ENCODE measurements around the gene CACNG5. TPM values are rescaled to one million over a fixed set of nuclear protein-coding genes. Genes with fewer than 3 reads are reported as not detected.

The CACNG5 gene, protein sequence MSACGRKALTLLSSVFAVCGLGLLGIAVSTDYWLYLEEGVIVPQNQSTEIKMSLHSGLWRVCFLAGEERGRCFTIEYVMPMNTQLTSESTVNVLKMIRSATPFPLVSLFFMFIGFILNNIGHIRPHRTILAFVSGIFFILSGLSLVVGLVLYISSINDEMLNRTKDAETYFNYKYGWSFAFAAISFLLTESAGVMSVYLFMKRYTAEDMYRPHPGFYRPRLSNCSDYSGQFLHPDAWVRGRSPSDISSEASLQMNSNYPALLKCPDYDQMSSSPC
- total RNA-seq (2021; ENCODE audit: unreplicated experiment) (0.21 TPM), Bru-seq, nascent RNA (percentile 2 among the genes with signal in this experiment), BruChase-seq, experiment 1, labeled RNA remaining after a 2-hour chase (percentile 6 among the genes with signal in this experiment), BruChase-seq, experiment 2, labeled RNA remaining after a 6-hour chase (percentile 8 among the genes with signal in this experiment)
- polyA plus RNA-seq (2012; ENCODE audit: insufficient read length) = not detected
- long read RNA-seq = 0 reads

DNA sequence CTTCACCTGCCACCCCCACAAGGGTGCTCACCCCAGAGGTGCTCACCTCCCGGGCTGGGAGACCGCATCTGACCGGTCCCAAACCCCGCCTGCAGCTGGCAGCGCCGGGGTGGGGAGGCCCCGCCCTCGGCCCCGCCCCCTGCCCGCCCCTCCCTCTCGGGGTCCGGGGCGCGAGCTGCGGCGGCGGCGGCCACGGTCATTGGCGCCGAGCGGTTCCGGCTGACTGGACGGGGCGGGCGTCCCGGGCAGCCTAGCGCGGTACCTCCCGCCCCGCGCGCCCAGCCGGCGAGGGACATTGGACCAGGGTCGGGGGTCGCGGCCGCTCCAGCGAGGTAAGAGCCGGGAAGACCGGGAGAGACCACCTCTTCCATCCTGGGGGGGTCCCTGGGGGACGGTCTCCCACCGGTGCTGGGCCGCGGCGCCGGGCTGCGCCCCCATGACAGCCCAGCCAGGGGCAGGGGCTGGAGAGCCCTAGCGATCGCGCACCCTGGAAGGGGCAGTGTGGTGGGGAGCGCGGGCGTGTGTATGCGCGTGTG, at the start of gene CACNG5:
TSS of gene CACNG5 (plus strand) at position 199 of the 536 bp plus-strand sequence. CDS start 42,216 bp downstream, outside the sequence.
- CTCF ChIA-PET = no interaction called here

DNA sequence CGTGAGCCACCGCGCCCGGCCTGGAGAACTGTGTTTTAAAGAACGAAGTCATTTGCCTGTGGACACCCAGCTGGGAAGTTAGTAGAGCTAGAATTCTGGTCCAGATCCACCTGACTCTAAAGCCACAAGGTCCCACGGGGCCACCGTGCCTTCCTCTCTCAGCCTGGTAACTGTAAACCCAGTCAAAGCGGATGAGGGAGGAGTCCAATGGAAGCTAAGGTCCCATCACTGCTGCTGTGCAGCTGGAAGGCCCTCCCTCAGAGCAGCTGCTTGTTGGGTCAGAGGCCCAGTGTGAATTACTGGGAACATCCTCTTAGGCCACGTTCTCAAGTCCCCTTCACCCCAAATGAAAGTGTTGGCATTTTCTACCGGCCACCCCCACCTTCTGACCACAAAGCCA, 48.8 kb upstream of the CACNG5 start:
- H3K9me3 ChIP-seq (ENCODE audit: control insufficient read depth, insufficient read depth, low read depth, low read length) = no peaks in the 10 kb centered on the region
- in situ Hi-C loops (cut with HindIII; ENCODE audit: low pct_unique_long_range_greater_than_20kb, low sequenced_read_pairs) = no loop called here
- no peaks in the 10 kb centered on the region for H3K27me3 ChIP-seq (ENCODE audit: control insufficient read depth, insufficient read depth, low read length)
- BruUV-seq (replicated peaks) = no TSS peak
- no peak for DNase-seq (ENCODE audit: low read depth, low spot score)
- TF ChIP-seq TCF7L2 (IDR thresholded peaks at IDR 0.05; ENCODE audit: low read depth, low read length) (no peak), SIN3A (IDR thresholded peaks at IDR 0.05; ENCODE audit: borderline replicate concordance, insufficient read depth, low read depth, low read length) (no peak), POLR2AphosphoS5 (IDR thresholded peaks at IDR 0.05; ENCODE audit: low read depth, low read length) (no peak)
- TF ChIP-seq, protein P1, sequence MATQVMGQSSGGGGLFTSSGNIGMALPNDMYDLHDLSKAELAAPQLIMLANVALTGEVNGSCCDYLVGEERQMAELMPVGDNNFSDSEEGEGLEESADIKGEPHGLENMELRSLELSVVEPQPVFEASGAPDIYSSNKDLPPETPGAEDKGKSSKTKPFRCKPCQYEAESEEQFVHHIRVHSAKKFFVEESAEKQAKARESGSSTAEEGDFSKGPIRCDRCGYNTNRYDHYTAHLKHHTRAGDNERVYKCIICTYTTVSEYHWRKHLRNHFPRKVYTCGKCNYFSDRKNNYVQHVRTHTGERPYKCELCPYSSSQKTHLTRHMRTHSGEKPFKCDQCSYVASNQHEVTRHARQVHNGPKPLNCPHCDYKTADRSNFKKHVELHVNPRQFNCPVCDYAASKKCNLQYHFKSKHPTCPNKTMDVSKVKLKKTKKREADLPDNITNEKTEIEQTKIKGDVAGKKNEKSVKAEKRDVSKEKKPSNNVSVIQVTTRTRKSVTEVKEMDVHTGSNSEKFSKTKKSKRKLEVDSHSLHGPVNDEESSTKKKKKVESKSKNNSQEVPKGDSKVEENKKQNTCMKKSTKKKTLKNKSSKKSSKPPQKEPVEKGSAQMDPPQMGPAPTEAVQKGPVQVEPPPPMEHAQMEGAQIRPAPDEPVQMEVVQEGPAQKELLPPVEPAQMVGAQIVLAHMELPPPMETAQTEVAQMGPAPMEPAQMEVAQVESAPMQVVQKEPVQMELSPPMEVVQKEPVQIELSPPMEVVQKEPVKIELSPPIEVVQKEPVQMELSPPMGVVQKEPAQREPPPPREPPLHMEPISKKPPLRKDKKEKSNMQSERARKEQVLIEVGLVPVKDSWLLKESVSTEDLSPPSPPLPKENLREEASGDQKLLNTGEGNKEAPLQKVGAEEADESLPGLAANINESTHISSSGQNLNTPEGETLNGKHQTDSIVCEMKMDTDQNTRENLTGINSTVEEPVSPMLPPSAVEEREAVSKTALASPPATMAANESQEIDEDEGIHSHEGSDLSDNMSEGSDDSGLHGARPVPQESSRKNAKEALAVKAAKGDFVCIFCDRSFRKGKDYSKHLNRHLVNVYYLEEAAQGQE (IDR thresholded peaks at IDR 0.05; ENCODE audit: insufficient read depth in 1 of 2, low read depth in 2 of 2, low read length in 1 of 2) = no peak
- TF ChIP-seq, protein P2, sequence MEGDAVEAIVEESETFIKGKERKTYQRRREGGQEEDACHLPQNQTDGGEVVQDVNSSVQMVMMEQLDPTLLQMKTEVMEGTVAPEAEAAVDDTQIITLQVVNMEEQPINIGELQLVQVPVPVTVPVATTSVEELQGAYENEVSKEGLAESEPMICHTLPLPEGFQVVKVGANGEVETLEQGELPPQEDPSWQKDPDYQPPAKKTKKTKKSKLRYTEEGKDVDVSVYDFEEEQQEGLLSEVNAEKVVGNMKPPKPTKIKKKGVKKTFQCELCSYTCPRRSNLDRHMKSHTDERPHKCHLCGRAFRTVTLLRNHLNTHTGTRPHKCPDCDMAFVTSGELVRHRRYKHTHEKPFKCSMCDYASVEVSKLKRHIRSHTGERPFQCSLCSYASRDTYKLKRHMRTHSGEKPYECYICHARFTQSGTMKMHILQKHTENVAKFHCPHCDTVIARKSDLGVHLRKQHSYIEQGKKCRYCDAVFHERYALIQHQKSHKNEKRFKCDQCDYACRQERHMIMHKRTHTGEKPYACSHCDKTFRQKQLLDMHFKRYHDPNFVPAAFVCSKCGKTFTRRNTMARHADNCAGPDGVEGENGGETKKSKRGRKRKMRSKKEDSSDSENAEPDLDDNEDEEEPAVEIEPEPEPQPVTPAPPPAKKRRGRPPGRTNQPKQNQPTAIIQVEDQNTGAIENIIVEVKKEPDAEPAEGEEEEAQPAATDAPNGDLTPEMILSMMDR (IDR thresholded peaks at IDR 0.05) = no peak
- H3K27ac ChIP-seq (ENCODE audit: low read length) = no peak overlapping the region
- no peak overlapping the region for H3K4me3 ChIP-seq (ENCODE audit: low read depth in 2 of 2, low read length in 2 of 2)
- ChIA-PET CTCF (no interaction called here), POLR2A (no interaction called here)
- intact Hi-C loops (cut with micrococcal nuclease; ENCODE audit: unreplicated experiment) = no loop called here
- H3K4me1 ChIP-seq (ENCODE audit: control insufficient read depth, insufficient read depth, low read length) = no peaks in the 10 kb centered on the region
- no peaks in the 10 kb centered on the region; the same call in none of the 2 replicates for H3K36me3 ChIP-seq (ENCODE audit: control insufficient read depth, insufficient read depth, low read length)
- no peak for ATAC-seq

More for the DNA sequence above, at the start of gene CACNG5:
- DNase-seq (ENCODE audit: low read depth, low spot score) (no peak), ATAC-seq (peak; percentile 54)
- intact Hi-C loops (cut with micrococcal nuclease; ENCODE audit: unreplicated experiment) (no loop called here), in situ Hi-C loops (cut with HindIII; ENCODE audit: low pct_unique_long_range_greater_than_20kb, low sequenced_read_pairs) (no loop called here)
- POLR2A ChIA-PET = no interaction called here
- Histone ChIP-seq H3K4me3 (ENCODE audit: low read depth in 2 of 2, low read length in 2 of 2) (no peak within 1 kb of the TSS), H3K4me1 (ENCODE audit: control insufficient read depth, insufficient read depth, low read length) (no peaks in the 10 kb centered on the region), H3K27me3 (ENCODE audit: control insufficient read depth, insufficient read depth, low read length) (no peaks in the 10 kb centered on the region), H3K27ac (ENCODE audit: low read length) (no peak within 1 kb of the TSS), H3K9me3 (ENCODE audit: control insufficient read depth, insufficient read depth, low read depth, low read length) (no peaks in the 10 kb centered on the region), H3K36me3 (ENCODE audit: control insufficient read depth, insufficient read depth, low read length) (no peaks in the 10 kb centered on the region)
- no peak for TF ChIP-seq TCF7L2 (IDR thresholded peaks at IDR 0.05; ENCODE audit: low read depth, low read length)
- TF ChIP-seq, protein P1 (IDR thresholded peaks at IDR 0.05; ENCODE audit: insufficient read depth in 1 of 2, low read depth in 2 of 2, low read length in 1 of 2) = no peak
- no peak for TF ChIP-seq SIN3A (IDR thresholded peaks at IDR 0.05; ENCODE audit: borderline replicate concordance, insufficient read depth, low read depth, low read length)
- no peak for TF ChIP-seq POLR2AphosphoS5 (IDR thresholded peaks at IDR 0.05; ENCODE audit: low read depth, low read length)
- TF ChIP-seq, protein P2 (IDR thresholded peaks at IDR 0.05) = no peak
- no TSS peak for BruUV-seq (replicated peaks)

All from Panc1 (cell line).